Measurements from ENCODE around the gene LRRC4B.

LRRC4B gene

DNA sequence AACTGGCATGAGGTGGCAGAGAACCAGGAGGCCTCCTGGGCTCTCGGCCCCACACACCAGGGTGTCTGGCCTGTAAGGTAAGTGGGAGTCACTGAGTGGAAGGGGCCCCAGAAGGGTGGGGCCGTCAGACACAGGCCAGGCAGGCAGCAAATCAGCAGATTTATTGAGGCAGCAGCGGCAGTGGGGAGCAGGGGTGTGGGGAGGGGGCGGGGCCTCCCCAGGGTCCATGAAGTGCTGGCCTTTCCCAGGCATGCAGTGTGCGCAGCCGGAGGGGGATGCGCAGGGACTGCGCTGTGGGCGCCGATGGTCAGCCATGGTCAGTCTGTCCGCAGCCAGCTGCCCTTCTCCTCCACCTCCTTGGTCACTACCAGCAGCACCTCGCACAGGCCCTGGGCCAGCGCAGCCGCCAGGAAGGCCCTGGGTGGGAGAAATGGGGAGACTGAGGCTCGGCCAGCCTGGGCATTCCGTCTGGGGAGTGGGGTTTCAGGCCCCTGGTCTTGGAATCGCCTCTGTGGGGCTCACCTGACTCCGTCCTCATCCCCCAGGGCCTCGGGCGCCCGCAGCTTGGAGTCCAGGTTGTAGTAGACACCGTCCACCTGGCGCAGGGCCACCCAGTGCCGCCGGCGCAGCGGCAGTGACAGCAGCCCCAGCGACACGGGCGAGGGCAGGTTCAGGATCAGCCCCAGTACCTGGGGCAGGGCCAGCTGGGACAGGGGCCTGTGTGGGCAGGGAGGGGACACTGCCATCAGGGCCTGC is 62.2 kb downstream of the LRRC4B start:
- Histone ChIP-seq H3K9ac (no peak overlapping the region), H3K4me3 (ENCODE audit: low read depth, low read length) (no peak overlapping the region), H3K79me2 (no peaks in the 10 kb centered on the region), H3K4me2 (ENCODE audit: low read length) (no peak overlapping the region), H3K27ac (no peak overlapping the region), H3K9me3 (ENCODE audit: control insufficient read depth, low read length) (no peaks in the 10 kb centered on the region), H3K4me1 (peaks cover 6% of the 10 kb centered on the region), H3K36me3 (ENCODE audit: control insufficient read depth, insufficient read depth, low read length) (no peaks in the 10 kb centered on the region), H3K27me3 (ENCODE audit: control insufficient read depth, insufficient read depth, low read length) (no peaks in the 10 kb centered on the region), H2AFZ (no peak overlapping the region)
- TF ChIP-seq, protein P1, sequence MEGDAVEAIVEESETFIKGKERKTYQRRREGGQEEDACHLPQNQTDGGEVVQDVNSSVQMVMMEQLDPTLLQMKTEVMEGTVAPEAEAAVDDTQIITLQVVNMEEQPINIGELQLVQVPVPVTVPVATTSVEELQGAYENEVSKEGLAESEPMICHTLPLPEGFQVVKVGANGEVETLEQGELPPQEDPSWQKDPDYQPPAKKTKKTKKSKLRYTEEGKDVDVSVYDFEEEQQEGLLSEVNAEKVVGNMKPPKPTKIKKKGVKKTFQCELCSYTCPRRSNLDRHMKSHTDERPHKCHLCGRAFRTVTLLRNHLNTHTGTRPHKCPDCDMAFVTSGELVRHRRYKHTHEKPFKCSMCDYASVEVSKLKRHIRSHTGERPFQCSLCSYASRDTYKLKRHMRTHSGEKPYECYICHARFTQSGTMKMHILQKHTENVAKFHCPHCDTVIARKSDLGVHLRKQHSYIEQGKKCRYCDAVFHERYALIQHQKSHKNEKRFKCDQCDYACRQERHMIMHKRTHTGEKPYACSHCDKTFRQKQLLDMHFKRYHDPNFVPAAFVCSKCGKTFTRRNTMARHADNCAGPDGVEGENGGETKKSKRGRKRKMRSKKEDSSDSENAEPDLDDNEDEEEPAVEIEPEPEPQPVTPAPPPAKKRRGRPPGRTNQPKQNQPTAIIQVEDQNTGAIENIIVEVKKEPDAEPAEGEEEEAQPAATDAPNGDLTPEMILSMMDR (IDR thresholded peaks at IDR 0.05): no peak

DNA sequence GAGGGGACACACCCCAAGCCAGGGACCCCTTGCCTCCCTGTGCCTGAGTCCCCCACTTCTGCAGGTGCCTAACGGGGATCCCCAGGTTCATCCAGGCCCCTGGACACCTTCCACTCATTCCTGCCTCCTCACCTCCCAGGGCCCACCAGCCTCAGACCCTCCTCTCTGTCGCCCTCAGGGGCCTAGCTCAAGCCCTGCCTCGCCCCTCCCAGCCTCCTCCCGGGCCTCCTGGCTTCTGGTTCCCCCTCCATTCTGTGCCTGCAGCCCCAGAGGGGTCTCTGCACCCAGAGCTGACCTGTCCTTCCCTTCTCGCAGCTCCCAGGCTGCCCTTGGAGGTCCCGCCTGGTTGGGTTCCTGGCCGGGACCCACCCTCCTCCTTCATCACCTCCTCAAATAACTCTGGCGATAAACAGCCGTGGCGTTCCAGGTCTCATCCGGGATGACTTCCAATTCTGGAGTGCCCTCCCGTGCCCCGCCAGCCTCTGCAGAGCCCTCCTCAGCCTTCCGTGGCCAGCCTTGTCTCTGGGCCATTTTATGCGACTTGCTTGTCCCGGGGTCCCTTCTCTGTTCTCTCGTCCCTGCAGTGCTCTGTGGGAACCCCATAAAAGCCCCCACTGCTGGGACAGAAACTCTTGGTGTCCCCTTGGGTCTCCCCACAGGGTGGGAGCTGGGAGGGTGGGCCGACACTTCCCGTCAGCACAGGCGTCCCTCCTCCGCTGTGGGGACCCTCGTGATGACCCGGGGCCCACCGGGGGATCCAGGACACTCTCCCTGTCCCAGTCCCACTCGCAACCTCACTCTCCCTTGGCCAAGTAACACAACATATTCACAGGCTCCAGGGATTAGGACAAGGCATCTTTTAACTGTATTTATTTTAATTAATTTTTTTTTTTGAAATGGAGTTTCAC is 66.4 kb downstream of the LRRC4B start:
- no peaks in the 10 kb centered on the region for H3K36me3 ChIP-seq (ENCODE audit: control insufficient read depth, insufficient read depth, low read length)
- no peaks in the 10 kb centered on the region for H3K27me3 ChIP-seq (ENCODE audit: control insufficient read depth, insufficient read depth, low read length)
- H3K4me3 ChIP-seq (ENCODE audit: low read depth, low read length): no peak overlapping the region
- H3K27ac ChIP-seq: no peak overlapping the region
- no peaks in the 10 kb centered on the region for H3K79me2 ChIP-seq
- no peak overlapping the region for H3K4me2 ChIP-seq (ENCODE audit: low read length)
- TF ChIP-seq, protein P1 (IDR thresholded peaks at IDR 0.05): no peak
- no peak overlapping the region for H2AFZ ChIP-seq
- H3K9ac ChIP-seq: no peak overlapping the region
- H3K9me3 ChIP-seq (ENCODE audit: control insufficient read depth, low read length): no peaks in the 10 kb centered on the region
- no peaks in the 10 kb centered on the region for H3K4me1 ChIP-seq

GRCh38 chr19:50501186-50501567 is 67.1 kb downstream of the LRRC4B start:
- Histone ChIP-seq H2AFZ (no peak overlapping the region), H3K4me1 (no peaks in the 10 kb centered on the region), H3K9me3 (ENCODE audit: control insufficient read depth, low read length) (no peaks in the 10 kb centered on the region), H3K9ac (no peak overlapping the region), H3K4me3 (ENCODE audit: low read depth, low read length) (no peak overlapping the region), H3K27me3 (ENCODE audit: control insufficient read depth, insufficient read depth, low read length) (no peaks in the 10 kb centered on the region), H3K4me2 (ENCODE audit: low read length) (no peak overlapping the region), H3K36me3 (ENCODE audit: control insufficient read depth, insufficient read depth, low read length) (no peaks in the 10 kb centered on the region), H3K27ac (no peak overlapping the region), H3K79me2 (no peaks in the 10 kb centered on the region)
- TF ChIP-seq, protein P1 (IDR thresholded peaks at IDR 0.05): no peak

DNA sequence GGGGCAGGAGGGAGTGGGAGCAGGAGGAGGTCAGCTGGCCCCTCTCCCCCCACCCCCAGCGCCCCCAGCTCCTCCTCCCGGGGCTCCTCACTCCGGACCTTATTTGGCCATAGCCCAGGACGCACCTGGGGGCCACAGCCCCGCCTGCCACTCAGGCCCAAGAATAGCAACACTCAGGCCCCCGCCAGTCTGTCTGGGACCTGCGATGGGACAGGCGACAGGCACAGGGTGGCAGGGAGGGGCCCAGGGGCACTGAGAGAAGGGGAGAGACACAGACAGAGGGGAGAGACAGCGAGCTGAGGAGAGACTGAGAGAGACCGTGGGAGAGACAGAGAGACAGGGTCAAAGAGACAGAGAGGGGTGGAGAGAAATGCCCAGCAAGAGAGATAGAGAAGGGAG is 67.5 kb downstream of the LRRC4B start:
- no peak overlapping the region for H3K4me2 ChIP-seq (ENCODE audit: low read length)
- no peaks in the 10 kb centered on the region for H3K36me3 ChIP-seq (ENCODE audit: control insufficient read depth, insufficient read depth, low read length)
- H3K79me2 ChIP-seq: no peaks in the 10 kb centered on the region
- H3K9me3 ChIP-seq (ENCODE audit: control insufficient read depth, low read length): no peaks in the 10 kb centered on the region
- H3K27ac ChIP-seq: no peak overlapping the region
- TF ChIP-seq, protein P1 (IDR thresholded peaks at IDR 0.05): no peak
- H3K4me3 ChIP-seq (ENCODE audit: low read depth, low read length): no peak overlapping the region
- no peak overlapping the region for H2AFZ ChIP-seq
- H3K4me1 ChIP-seq: no peaks in the 10 kb centered on the region
- no peak overlapping the region for H3K9ac ChIP-seq
- no peaks in the 10 kb centered on the region for H3K27me3 ChIP-seq (ENCODE audit: control insufficient read depth, insufficient read depth, low read length)
